ENCODE measurements around the gene TRPC4AP.
A peak's percentile ranks its signal among the peaks of the same experiment; 100 is the strongest.

Gene TRPC4AP

DNA sequence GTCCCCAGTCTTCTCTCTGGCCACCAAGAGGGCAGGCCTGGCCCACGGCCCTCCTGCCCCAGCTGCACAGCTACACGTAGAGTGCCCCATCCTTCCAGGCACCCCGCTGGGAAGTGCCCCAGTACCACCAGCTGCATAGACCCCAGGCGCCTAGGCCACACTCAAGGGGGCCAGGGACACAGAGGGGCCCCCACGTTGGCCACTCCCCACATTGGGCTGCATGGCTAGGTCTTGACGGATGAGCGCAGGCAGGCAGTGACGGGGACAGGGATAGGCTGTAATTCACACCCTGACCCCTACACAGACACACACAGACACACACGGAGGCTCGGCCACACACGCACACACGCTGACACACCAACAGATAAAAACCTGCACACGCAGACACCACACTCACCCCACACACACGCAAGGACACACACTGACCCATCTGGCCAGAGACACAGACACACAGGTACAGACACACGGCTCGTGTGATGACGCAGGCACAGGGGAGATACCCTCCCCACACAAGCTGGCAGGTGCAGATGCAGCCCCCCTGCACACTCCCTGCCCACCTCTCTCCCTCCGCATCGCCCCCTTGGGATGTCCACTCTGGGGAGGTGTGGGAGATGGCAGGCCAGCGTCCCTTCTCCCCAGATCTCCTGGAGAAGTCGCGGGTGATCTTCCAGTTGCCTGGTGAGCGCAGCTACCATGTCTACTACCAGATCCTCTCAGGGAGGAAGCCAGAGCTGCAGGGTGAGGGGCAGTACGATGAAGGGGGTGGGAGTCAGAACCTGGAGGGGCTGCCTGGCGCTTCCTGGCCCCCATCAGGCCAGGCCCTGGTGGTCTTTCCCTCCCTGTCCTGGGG is 106.9 kb downstream of the TRPC4AP start:
- H3K27ac Mint-ChIP-seq: peak overlapping the region; percentile 30 to 35
- no peak for DNase-seq

DNA sequence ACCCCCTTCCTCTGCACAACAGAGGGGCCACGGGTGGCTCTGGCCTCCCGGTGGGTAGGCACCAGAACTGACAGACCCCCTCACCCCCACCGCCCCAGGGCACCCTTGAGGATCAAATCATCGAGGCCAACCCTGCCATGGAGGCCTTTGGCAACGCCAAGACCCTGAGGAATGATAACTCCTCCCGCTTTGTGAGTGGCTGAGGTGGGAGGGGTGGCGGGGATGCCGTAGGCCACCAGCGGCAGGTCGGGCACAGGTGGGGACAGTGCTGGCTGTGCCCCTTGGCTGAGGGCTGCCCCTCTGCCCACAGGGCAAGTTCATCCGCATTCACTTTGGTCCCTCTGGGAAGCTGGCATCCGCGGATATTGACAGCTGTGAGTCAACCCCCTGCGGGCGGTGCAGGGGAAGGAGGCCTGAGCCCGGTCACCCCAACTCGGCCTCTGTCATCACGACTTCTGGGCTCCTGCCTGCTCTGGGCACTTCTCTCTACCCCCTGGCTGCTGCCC is 107.8 kb downstream of the TRPC4AP start:
- DNase-seq (no peak), ATAC-seq (peak; percentile 16)
- Mint-ChIP-seq H3K4me1 (peaks cover 6% of the 10 kb centered on the region), H3K4me3 (no peak overlapping the region), H3K27ac (peak overlapping the region in 1 of 2 donors; percentile 50), H3K9me3 (no peaks in the 10 kb centered on the region), H3K27me3 (peaks cover 39% of the 10 kb centered on the region)

More for the DNA sequence above, 106.9 kb downstream of the TRPC4AP start:
- peaks cover 6% of the 10 kb centered on the region for H3K4me1 Mint-ChIP-seq
- H3K27me3 Mint-ChIP-seq: peaks cover 36% of the 10 kb centered on the region
- ATAC-seq: peak; percentile 16
- H3K4me3 Mint-ChIP-seq: no peak overlapping the region
- no peaks in the 10 kb centered on the region for H3K9me3 Mint-ChIP-seq

DNA sequence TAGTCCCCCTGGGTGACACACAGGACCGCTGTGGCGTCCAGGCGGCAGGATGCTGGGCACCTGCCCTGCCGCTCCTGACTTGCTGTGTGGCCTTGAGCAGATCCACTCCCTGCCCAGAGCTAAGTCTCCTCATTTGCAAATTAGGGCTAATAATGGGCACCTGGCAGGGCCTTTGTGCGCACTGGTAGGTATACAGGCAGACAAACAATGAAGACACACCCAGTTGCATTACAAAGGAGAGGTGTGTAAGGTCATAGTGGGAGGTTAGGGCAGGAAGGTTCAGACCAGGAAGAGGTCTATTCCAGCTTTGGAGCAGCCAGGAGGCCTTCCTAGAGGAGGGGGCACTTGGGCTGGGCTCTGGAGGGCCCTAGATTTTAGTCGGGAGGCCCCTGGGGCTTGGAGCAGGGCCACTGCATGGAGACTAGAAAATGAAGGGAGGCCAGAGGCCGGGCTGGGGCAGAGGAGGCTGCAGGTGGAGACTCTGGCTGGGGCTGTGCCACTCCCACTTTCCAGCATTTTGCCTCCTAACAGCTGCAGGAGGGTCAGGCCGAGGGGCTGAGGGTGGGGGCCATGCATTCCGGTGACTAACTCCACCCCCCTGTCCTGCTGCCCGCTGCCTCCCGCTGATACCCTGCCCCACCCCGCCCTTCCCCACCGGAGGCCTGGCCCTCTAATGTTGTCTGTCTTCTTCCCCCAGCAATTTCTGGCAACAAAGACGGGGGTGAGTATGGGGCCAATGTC is 108.4 kb downstream of the TRPC4AP start:
- no peak overlapping the region for H3K27ac Mint-ChIP-seq
- ATAC-seq: peak; percentile 3
- DNase-seq: no peak
- no peak overlapping the region for H3K4me3 Mint-ChIP-seq
- H3K9me3 Mint-ChIP-seq: no peaks in the 10 kb centered on the region
- H3K27me3 Mint-ChIP-seq: peaks cover 39% of the 10 kb centered on the region
- H3K4me1 Mint-ChIP-seq: peaks cover 6% of the 10 kb centered on the region

DNA sequence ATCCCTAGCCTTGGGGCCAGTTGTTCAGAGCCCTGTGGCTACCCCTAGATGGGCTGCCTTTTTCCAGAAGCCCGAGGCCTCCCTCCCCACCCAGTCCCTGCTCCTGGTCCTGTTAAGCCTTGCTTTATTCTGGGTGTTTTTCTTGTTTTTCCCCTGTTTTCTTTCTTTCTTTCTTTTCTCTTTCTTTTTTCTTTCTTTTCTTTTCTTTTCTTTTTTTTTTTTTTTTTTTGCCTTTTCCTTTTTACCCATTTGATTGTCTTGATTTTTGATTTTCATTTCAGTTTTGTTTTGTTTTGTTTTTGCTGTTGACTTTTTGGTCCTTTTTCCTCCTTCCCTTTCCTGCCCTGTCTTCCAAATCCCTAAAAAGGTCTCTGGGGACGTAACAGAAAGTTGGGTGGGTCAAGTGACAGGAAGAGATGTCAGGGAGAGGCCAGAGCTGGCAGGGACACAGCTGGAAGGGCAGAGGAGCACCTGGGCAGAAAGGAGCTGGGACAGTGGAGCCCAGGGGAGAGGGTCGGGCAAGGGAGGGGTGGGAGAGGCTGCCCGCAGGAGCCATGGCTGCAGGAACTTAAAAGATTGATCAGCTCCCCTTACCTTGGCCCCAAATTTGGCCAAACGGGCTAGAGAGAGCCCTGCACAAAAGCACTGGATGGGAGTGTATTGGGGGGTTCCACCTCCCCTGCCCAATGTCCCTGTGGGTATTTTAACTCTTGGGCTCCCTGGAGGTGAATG is 109.4 kb downstream of the TRPC4AP start:
- peaks cover 6% of the 10 kb centered on the region for H3K4me1 Mint-ChIP-seq
- no peak overlapping the region for H3K4me3 Mint-ChIP-seq
- peak overlapping the region; percentile 19 to 37 for H3K27ac Mint-ChIP-seq
- peaks cover 39% of the 10 kb centered on the region for H3K27me3 Mint-ChIP-seq
- ATAC-seq (no peak), DNase-seq (no peak)
- H3K9me3 Mint-ChIP-seq: no peaks in the 10 kb centered on the region

DNA sequence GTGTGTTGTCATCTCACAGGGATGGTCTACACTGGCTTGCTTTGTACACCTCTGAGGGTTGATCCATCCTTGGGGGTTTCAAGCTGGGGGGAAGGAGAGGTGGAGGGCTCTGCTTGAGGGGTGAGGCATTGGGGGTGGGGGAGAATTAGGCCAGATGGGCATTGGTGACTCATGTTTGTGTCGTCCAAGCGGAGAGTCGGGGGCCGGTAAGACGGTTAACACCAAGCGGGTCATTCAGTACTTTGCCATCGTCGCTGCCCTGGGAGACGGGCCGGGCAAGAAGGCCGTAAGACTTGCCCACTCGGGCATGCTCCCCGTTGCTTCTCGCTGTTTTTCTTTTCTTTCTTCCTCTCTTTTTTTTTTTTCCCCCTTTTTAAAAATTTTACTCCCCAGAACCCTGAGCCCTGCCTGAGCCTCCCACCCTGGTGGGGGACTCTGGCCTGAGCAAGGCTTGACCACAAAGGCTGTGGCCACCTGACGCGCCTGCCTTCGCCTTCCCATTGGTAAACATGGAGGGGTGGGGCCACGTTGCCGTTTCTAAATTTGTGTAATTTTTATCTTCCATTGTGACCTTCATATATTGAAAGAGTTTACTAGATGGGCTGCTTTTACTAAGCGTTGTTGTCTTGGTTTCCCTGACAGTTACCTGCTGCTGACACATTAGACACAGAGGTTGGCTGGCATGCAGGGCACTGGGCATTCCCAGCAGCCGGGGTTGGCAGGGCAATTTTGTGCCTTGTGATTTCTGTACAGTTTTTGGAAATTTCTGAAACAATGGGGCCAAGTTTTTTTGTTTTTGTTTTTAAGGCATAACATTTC is 110.1 kb downstream of the TRPC4AP start:
- no peaks in the 10 kb centered on the region for H3K9me3 Mint-ChIP-seq
- H3K27ac Mint-ChIP-seq: no peak overlapping the region
- ATAC-seq: no peak
- H3K4me1 Mint-ChIP-seq: peaks cover 6% of the 10 kb centered on the region
- no peak for DNase-seq
- H3K27me3 Mint-ChIP-seq: peaks cover 47% of the 10 kb centered on the region
- no peak overlapping the region for H3K4me3 Mint-ChIP-seq

DNA sequence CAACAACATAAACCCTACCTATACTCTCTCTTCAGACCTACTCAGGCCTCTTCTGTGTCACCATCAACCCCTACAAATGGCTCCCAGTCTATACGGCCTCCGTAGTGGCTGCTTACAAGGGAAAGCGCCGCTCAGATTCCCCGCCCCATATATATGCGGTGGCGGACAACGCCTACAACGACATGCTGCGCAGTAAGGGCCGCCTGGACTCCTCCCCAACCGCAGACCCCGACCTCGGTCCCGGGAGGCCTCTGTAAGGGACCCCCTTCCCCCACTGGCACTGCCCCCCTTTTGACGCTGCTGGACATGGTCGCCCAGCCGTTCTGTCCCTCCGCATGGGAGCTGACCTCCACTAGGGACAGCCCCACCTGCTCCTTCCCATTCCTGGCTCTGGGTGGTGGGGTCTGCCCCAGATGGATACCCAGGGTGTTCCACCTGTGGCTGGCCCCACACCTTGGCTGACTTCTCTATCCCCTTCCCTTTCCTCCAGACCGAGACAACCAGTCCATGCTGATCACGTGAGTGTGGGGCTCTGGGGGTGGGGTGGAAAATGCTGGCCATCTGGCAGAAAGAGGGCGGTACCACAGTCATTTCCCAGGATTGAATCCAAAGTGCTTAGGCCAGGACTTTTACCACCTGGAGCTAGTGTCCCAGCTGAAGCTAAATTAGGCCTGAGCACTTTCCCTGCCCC is 111.9 kb downstream of the TRPC4AP start:
- peaks cover 6% of the 10 kb centered on the region for H3K4me1 Mint-ChIP-seq
- ATAC-seq (no peak), DNase-seq (no peak)
- H3K27ac Mint-ChIP-seq: no peak overlapping the region
- H3K27me3 Mint-ChIP-seq: peaks cover 56% of the 10 kb centered on the region
- H3K4me3 Mint-ChIP-seq: no peak overlapping the region
- no peaks in the 10 kb centered on the region for H3K9me3 Mint-ChIP-seq

DNA sequence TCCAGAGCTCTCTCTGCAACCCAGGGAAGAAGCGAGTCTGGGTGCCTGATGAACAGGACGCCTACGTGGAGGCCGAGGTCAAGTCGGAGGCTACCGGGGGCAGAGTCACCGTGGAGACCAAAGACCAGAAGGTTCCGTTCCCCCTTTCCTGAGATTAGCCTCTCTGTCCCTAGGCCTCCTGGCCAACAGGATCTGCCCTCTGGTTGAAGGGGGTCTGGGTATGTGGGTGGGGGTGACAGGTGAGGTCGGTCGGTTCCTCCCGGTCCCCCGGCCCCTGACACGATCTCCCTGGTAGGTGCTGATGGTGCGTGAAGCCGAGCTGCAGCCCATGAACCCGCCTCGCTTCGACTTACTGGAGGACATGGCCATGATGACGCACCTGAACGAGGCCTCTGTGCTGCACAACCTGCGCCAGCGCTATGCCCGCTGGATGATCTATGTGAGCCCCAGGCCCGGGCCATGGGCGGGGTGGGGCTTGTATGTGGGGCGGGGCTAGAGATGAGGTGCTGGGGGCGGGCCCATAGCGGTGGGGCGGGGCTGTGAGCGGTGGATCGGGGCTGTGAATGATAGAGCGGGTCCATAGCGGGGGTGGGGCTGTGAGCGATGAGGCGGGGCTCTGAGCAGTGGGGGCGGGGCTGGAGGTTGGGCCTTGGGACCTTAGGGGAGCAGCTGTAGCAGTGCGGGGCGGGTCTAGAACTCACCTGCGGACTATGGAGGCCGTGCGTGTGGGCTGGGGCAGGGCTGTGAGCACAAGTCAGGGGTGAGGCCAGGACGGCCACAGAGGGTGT is 113.0 kb downstream of the TRPC4AP start:
- ATAC-seq (peak; percentile 45), DNase-seq (no peak)
- Mint-ChIP-seq H3K27me3 (peaks cover 56% of the 10 kb centered on the region), H3K4me1 (peaks cover 6% of the 10 kb centered on the region), H3K4me3 (no peak overlapping the region), H3K27ac (no peak overlapping the region), H3K9me3 (no peaks in the 10 kb centered on the region)

DNA sequence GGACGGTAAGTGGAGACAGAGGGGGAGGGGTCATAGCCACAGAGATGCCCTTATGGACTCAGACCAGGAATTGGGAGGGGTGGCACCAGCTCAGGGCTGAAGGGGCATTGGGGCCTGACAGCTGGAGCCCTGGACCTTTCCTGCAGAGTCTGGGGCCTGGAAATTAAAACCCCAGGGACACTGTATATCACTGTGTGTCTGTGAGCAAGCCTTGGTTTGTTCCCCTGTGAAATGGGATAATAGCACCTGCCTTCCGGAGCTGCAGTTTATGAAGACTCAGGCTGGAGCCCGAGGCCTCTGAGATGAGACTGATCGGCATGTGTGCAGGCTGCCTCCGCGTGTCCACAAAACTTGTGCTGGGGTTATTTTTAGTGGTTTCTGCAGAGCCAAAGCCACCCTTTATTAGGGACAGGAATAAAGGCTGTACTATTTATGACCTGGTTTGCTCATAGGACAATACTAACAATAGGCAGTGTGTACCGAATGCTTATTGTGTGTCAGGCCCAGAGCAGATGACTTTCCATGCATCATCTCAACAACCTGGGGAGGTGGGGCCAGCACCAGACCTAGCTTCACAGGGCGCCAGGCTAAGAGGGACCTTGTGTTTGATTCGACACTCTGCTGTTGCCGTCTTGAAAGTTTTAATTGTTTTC is 114.4 kb downstream of the TRPC4AP start:
- ATAC-seq (no peak), DNase-seq (no peak)
- Mint-ChIP-seq H3K4me1 (peaks cover 3% of the 10 kb centered on the region), H3K27me3 (peaks cover 46% of the 10 kb centered on the region), H3K27ac (no peak overlapping the region), H3K9me3 (no peaks in the 10 kb centered on the region), H3K4me3 (no peak overlapping the region)

DNA sequence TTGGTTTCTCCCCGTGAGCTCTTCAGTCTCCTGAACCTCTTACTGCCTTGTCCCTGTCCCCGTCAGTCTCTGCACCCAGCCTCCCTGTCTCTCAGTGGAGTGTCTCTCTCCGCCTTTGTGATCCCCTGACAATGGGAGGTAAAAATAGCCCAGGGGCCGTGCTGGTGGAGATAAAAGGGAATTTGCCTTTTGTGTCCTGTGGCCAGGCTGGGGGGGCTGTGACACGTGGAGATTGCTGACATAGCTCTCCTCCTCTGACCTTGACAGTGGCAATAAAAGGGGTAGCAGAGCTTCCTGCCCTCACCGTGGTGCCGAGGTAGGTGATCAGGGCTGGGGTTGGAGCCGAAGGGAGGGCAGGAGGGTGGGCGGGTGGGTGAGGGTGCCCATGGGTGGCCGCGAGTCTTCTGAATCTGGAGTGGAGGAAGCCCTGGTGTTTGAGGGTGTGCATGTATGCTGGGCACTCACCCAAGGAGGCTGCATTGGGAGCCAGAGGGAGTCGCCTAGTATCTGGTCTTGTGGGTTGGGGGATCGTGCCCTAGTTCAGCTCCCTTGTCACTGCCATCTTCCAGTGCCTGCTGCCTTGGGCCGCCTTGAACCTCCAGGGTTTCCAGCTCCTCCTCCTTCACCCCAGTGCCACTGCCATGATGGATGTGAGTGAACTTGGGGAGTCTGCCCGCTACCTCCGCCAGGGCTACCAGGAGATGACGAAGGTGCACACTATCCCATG is 115.1 kb downstream of the TRPC4AP start:
- no peak overlapping the region for H3K4me3 Mint-ChIP-seq
- H3K27me3 Mint-ChIP-seq: peaks cover 39% of the 10 kb centered on the region
- H3K4me1 Mint-ChIP-seq: no peaks in the 10 kb centered on the region
- H3K27ac Mint-ChIP-seq: no peak overlapping the region
- no peaks in the 10 kb centered on the region for H3K9me3 Mint-ChIP-seq
- ATAC-seq (no peak), DNase-seq (no peak)

DNA sequence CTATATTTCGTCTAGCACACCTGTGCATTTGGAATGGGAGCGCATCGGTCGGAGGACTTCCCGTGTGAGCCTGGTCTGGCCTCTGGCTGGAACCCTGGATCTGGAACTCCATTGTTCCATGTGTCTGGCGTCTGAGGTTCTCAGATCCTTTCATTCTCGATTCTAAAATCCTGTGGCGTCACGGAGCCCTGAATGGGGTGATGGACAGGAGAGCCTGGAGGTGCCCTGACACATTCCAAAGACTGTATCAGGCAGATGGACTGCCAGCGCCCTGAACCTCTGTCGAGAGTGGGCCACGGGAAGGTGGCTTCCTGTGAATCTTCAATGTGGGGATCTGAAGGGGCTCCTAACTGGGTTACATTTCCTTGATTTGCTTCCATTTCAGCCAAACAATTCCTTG is 116.3 kb downstream of the TRPC4AP start:
- no peak for ATAC-seq
- H3K27ac Mint-ChIP-seq: no peak overlapping the region
- H3K4me3 Mint-ChIP-seq: no peak overlapping the region

DNA sequence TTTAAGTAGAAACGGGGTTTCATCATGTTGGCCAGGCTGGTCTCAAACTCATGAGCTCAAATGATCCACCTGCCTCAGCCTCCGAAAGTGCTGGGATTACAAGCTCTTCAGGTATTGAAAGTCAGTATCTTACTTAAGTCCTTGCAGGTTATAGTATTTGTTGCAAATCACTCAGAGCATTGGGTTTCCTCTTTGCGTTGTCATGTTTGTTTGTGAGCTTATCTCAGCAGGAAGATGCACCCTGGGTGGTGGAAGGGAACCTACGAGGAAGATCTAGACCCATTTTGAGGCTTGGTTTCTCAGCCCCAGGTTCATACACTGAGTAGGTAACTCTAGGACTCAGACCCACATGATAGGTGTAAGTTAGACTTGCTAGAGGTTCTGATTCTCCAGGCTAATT is 118.4 kb downstream of the TRPC4AP start:
- no peak for DNase-seq
- peaks cover 17% of the 10 kb centered on the region for H3K27me3 Mint-ChIP-seq
- H3K4me1 Mint-ChIP-seq: no peaks in the 10 kb centered on the region
- H3K27ac Mint-ChIP-seq: no peak overlapping the region
- H3K9me3 Mint-ChIP-seq: no peaks in the 10 kb centered on the region
- H3K4me3 Mint-ChIP-seq: no peak overlapping the region
- no peak for ATAC-seq

More for the DNA sequence above, 116.3 kb downstream of the TRPC4AP start:
- no peak for DNase-seq
- no peaks in the 10 kb centered on the region for H3K4me1 Mint-ChIP-seq
- no peaks in the 10 kb centered on the region for H3K9me3 Mint-ChIP-seq
- H3K27me3 Mint-ChIP-seq: peaks cover 26% of the 10 kb centered on the region

DNA sequence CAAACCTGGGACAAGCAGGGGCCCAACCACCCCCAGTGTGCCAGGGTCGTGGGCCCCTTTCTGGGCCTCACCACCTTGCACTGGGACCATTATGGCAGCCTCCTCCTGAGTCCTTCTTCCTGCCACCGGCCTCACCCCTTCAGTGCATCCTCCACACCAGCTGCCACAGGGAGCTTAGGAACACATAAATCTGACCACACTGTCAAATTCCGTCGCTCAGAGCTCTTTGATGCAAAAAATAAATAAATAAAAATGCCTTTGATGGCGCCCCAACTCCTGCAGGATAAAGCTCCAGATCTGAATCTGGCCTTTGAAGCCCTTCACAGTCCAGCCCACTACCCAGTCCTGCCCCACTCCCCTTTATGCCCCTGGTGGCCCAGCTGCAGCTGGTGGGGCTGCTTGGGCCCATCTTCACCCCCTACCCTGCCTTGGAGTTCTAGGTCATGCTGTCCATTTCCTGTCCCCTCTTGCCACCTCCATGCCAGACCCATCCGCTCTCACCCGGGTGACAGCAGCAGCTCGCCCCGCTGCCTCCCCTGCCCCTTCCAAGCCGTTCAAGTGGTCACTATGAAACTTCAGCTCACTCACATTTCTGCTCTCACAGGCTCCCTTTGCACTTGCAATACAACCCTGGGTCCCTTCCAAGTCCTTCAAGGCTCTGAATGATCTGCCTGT is 120.9 kb downstream of the TRPC4AP start:
- Mint-ChIP-seq H3K4me3 (no peak overlapping the region), H3K4me1 (no peaks in the 10 kb centered on the region), H3K9me3 (no peaks in the 10 kb centered on the region), H3K27me3 (peaks cover 2% of the 10 kb centered on the region), H3K27ac (peak overlapping the region in 1 of 2 donors; percentile 3)
- ATAC-seq (no peak), DNase-seq (no peak)
